Stimulated activated naive CD8-positive, alpha-beta T cell treated with anti-CD3 and anti-CD28 coated beads, Interleukin-15, amount 100 ng/mL, for 72 hours (primary cell): ENCODE data around the gene TBC1D10A.

Experiments
- ATAC-seq: fragments of 150-1000 bp; cut with Tn5 transposase; 2 replicates; pipeline ENCODE4 v1.10.0; 2021; ENCODE audit warnings: mild to moderate bottlenecking, moderate library complexity
- DNase-seq, 2 donors: peaks; one replicate each; pipeline ENCODE4 v3.0.0; 2021 to 2022
- H3K27ac Mint-ChIP-seq, 2 donors: one replicate each; pipeline ENCODE4 v1.8.0; 2022; ENCODE audit warnings: mild to moderate bottlenecking in 2 of 2, mixed read lengths in 2 of 2, moderate library complexity in 2 of 2
- H3K27me3 Mint-ChIP-seq: one replicate; pipeline ENCODE4 v1.8.0; 2022; ENCODE audit warnings: mixed read lengths
- H3K4me1 Mint-ChIP-seq: one replicate; pipeline ENCODE4 v1.8.0; 2022; ENCODE audit warnings: mild to moderate bottlenecking, mixed read lengths
- H3K4me3 Mint-ChIP-seq, 2 donors: one replicate each; pipeline ENCODE4 v1.8.0; 2022; ENCODE audit warnings: mild to moderate bottlenecking in 2 of 2, mixed read lengths in 2 of 2, moderate library complexity in 1 of 2
- H3K9me3 Mint-ChIP-seq, 2 donors: one replicate each; pipeline ENCODE4 v1.8.0; 2022; ENCODE audit warnings: mixed read lengths in 2 of 2

Gene TBC1D10A

DNA sequence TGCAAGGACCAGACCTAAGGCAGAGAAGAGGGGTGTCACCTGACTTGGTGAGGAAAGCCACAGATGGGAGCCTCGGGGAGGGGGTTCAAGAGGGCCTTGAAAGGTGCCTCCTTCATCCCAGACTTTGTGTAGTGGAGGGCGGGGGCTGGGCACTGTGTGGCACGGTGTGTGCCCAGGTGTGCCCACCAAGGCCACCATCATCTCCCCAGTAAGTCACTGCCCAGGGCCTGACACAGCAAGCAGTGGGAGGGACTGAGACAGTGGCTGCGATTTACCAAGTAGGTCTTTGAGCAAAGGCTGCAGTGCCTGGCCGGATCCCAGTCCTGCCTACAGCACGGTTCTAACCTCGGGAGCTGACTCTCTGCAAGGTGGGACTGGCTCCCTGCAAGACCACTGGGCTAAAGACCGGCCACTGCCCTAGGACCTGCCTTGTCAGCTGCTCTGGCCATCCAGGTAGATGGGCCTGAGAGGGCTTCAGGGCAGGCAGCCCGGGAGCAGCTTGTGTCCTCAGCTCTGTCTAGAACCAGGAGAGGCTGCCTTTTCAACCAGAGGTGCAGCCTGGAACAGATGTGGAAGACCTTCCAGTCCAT is 61.5 kb downstream of the TBC1D10A start:
- DNase-seq (peak; percentile 15 to 29), ATAC-seq (no peak)
- H3K9me3 Mint-ChIP-seq, result no peaks in the 10 kb centered on the region
- peak overlapping the region; percentile 85 to 100 for H3K4me3 Mint-ChIP-seq
- peaks cover 85% of the 10 kb centered on the region for H3K4me1 Mint-ChIP-seq
- no peaks in the 10 kb centered on the region for H3K27me3 Mint-ChIP-seq
- peak overlapping the region; percentile 97 to 98 for H3K27ac Mint-ChIP-seq

DNA sequence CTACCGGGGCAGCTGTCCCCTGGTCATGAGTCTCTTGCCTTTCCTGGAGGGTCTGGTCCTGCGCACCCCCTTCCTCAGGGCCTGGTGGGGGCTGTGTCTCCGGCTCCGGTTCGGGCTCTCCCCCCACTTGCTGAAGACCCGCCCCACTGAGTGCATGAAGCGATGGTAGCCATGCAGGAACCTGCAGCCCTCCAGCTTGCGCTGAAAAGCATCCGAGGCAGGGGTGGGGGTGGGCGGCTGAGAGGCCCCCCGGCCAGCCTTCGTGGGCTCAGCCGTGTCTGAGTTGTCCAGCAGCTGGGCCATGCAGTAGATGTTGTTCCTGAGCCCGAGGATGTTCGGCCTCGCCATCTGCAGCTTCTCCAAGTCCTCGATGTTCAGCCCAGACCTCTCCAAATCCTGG is 62.9 kb downstream of the TBC1D10A start:
- Mint-ChIP-seq H3K9me3 (no peaks in the 10 kb centered on the region), H3K4me1 (peaks cover 76% of the 10 kb centered on the region), H3K27me3 (no peaks in the 10 kb centered on the region), H3K27ac (no peak overlapping the region), H3K4me3 (peak overlapping the region; percentile 85 to 100)
- no peak for ATAC-seq
- no peak for DNase-seq

DNA sequence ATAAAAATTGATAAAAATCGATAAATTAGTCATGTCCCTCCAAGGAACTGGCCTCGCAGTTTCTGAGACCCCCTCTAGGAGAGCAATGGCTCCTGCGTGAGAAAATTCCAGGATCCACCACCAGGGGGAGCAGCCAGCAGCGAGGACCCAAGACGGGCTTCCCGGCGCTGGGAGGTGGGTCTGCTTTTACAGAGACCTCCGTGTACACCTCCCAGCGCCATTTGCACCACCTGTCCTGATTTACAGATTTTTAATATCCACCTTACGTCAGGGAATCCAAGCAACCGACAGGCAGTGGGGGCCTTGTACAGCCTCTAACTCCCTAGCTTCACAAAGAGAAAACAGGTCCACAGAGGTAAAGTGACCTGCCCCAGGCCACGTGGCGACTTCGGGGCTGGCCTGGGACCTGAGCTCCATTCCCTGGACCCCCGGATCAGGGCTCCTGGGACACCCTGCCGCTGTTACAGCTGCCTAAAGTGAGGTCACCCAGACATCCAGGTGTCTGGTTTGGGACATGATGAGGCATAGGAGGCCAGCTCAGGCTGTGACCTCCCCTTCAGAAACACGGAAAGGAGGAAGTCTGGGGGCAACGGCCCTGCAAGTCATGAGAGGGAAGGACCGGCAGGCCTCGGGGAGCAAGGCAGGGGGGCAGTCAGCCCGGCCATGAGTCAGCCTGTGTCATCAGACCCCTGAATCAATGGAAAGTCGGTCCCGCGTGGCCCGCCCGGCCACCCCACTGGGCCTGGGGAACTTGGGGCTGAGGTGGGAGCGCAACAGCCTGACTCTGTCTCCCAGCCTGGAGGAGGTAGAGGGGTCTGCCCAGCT is 63.6 kb downstream of the TBC1D10A start:
- ATAC-seq (no peak), DNase-seq (peak; percentile 77 to 81)
- Mint-ChIP-seq H3K4me1 (peaks cover 73% of the 10 kb centered on the region), H3K4me3 (peak overlapping the region; percentile 85 to 100), H3K27me3 (no peaks in the 10 kb centered on the region), H3K9me3 (no peaks in the 10 kb centered on the region), H3K27ac (peak overlapping the region; percentile 78 to 94)

DNA sequence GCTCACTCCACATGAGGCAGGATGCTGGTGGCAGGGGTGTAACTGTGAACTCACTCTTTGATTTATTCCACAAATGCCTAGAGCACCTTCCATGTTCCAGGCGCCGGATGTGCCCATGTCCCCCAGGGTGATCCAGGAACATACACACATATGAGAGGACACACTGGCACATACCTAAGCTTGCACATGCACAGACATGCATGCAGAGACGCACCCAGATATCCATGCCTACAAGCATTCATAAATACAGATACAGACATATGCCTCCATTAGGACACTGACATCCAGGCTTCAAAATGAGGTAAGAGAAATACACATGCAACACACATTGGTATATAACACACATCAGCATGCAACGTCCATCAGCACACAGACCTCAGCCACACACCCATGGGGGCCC is 64.6 kb downstream of the TBC1D10A start:
- ATAC-seq (no peak), DNase-seq (no peak)
- H3K9me3 Mint-ChIP-seq, result no peaks in the 10 kb centered on the region
- H3K27me3 Mint-ChIP-seq, result peaks cover 3% of the 10 kb centered on the region
- peak overlapping the region in 1 of 2 donors; percentile 23 for H3K27ac Mint-ChIP-seq
- peak overlapping the region; percentile 55 to 85 for H3K4me3 Mint-ChIP-seq
- H3K4me1 Mint-ChIP-seq, result peaks cover 69% of the 10 kb centered on the region

DNA sequence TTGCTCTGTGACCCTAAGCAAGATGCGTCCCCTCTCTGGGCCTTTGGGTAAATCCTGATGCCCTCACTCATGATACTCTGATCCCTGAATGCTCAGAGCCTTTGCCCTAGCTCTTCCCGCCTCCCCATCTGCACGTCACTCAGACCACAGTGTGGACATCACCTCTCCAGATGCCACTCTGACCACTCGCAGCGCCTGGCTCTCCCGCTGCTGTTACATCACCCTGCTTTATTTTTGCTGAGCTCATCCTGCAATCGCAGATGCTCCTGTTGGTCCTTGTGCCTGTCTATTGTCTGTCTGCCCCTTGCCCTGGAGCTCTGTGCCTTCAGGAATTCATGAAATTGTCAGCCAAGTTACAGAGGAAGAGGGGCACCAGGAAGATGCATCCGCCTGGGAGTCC is 65.6 kb downstream of the TBC1D10A start:
- DNase-seq (peak in 1 of 2 donors; percentile 14), ATAC-seq (no peak)
- Mint-ChIP-seq H3K27me3 (peaks cover 8% of the 10 kb centered on the region), H3K4me3 (peak overlapping the region in 1 of 2 donors; percentile 9), H3K4me1 (peaks cover 73% of the 10 kb centered on the region), H3K27ac (no peak overlapping the region), H3K9me3 (no peaks in the 10 kb centered on the region)

DNA sequence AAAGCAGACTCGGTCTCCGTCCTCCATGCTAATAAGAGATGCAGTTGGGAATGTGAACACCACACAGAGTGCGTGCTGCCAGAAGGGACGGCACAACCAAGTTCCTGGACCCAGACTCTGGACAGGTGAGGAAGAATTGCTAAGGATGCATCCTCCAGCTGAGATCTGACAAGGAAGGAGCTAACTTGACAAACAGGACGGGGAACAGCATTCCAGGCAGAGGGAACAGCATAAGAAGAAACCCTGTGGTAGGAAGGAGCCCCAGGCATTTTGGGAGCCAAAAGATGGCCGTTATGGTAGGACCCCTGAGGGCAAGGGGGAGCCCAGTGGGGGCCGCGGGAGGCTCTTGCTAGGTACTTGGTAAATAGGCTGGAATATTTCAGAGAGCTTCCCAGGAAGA is 66.1 kb downstream of the TBC1D10A start:
- DNase-seq (no peak), ATAC-seq (no peak)
- Mint-ChIP-seq H3K4me1 (peaks cover 75% of the 10 kb centered on the region), H3K9me3 (no peaks in the 10 kb centered on the region), H3K4me3 (no peak overlapping the region), H3K27ac (no peak overlapping the region), H3K27me3 (peaks cover 8% of the 10 kb centered on the region)

DNA sequence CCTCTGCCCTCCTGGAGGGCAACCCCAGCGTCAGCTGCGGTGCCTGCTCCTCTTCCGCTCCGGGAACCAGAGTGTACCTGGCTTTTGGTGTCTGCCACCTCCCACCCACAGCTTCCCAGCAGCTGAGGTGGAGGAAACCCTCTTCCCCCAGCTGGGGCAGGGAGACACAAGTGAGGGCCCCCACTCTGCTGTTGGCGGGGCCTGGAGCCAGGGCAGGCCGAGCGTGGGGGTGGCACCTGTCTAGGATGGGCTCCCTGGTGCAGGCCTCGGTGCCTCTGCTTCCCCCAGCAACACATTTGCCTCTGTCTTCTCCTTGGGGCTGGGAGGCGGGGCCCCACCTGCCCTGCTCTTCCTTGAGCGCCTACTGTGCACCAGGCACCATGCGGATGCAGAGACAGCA is 66.5 kb downstream of the TBC1D10A start:
- no peak overlapping the region for H3K4me3 Mint-ChIP-seq
- peaks cover 75% of the 10 kb centered on the region for H3K4me1 Mint-ChIP-seq
- DNase-seq, result no peak
- H3K9me3 Mint-ChIP-seq, result no peaks in the 10 kb centered on the region
- H3K27me3 Mint-ChIP-seq, result peaks cover 8% of the 10 kb centered on the region
- H3K27ac Mint-ChIP-seq, result no peak overlapping the region
- ATAC-seq, result no peak

DNA sequence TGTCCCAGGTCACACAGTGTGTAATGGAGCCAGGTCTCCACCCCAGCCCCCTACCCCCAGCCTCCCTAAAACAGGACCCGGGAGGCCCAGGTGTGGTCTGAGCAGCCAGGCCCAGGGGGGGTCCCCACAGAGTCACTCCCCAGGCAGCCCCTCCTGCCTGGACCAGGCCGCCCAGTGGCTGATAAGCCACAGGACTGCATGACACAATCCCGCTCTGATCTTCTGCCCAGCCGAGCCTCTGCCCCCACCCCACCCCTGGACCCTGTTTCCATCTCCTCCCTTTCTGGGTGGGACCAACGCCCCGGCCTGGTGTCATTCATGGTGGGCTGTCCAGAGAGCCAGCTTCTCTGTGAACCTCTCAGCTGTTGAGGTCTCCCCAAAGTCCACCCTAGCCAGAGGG is 72.4 kb downstream of the TBC1D10A start:
- no peaks in the 10 kb centered on the region for H3K9me3 Mint-ChIP-seq
- H3K27ac Mint-ChIP-seq, result peak overlapping the region in 1 of 2 donors; percentile 43
- peaks cover 76% of the 10 kb centered on the region for H3K4me1 Mint-ChIP-seq
- DNase-seq (no peak), ATAC-seq (no peak)
- no peak overlapping the region for H3K4me3 Mint-ChIP-seq
- H3K27me3 Mint-ChIP-seq, result peaks cover 8% of the 10 kb centered on the region

DNA sequence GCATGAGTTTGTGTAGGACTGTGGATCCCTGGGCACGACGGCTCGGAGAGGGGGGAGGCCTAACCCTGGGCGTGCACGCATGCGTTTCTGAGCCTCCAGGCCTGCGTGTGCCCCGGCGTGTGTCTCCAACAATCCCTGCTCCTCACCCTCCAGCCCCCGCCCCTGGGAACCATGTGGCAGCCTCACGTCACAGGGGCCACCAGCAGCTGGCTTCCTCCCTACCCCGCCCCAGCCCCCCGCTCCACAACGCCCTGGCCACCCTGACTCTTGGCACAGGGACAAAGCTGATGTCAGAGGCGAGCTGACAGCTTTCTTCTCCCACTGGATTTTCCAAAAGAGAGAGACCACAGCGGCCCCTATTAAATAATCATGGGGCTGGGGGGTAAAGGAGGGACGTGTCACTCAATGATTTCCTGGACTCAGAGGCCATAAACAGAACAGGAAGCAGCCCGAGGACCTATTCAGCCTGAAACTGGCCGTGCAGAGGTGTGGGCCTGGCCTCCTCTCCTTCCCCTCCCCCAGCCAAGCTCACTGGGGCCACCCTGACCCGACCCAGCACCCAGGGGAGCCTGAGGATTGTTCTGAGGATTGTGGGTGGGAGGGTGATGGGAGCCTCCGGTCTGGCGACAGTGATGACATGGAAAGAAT is 73.4 kb downstream of the TBC1D10A start:
- DNase-seq (no peak), ATAC-seq (no peak)
- Mint-ChIP-seq H3K27ac (peak overlapping the region in 1 of 2 donors; percentile 10), H3K9me3 (no peaks in the 10 kb centered on the region), H3K27me3 (peaks cover 8% of the 10 kb centered on the region), H3K4me1 (peaks cover 83% of the 10 kb centered on the region), H3K4me3 (peak overlapping the region in 1 of 2 donors; percentile 13)

DNA sequence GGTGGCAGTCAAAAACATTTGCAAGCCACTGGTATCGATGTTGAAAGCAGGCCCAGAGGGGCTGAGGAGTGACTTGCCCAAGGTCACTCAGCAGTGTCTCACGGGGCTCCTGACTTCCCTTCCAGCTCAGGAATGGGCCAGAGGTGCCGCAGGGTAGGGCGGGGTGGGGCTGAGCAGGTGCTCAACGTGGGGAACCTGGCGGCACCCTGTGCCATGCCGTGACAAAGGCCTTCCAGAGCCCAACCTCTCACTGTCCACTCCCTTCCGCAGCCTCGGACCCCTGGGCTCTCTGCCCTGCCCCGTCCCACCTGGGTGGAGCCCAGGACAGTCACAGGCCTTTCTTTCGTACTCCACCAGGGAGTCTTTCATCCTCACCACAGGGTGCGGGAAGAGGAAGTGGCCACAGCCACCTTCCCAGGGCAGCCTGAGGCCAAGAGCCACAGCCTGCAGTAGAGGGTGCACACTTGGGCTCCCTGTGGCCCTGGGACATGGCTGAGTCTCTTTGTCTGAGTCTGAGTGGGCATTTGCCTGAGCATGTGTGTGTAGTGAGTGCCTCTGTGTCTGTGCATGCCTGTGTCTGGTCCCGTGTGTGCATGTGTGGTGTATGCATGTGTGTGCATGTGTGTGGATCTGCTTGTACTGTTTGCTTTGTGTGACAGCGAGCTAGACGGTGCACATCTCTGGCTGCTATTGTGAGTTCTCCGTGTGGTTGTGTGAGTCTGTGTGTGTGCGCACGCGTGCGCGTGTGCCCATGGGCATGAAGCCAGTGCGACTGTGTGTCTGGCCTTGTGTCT is 74.1 kb downstream of the TBC1D10A start:
- peaks cover 84% of the 10 kb centered on the region for H3K4me1 Mint-ChIP-seq
- no peaks in the 10 kb centered on the region for H3K9me3 Mint-ChIP-seq
- DNase-seq (no peak), ATAC-seq (no peak)
- H3K27me3 Mint-ChIP-seq, result peaks cover 8% of the 10 kb centered on the region
- H3K27ac Mint-ChIP-seq, result peak overlapping the region in 1 of 2 donors; percentile 31
- peak overlapping the region in 1 of 2 donors; percentile 1 for H3K4me3 Mint-ChIP-seq

DNA sequence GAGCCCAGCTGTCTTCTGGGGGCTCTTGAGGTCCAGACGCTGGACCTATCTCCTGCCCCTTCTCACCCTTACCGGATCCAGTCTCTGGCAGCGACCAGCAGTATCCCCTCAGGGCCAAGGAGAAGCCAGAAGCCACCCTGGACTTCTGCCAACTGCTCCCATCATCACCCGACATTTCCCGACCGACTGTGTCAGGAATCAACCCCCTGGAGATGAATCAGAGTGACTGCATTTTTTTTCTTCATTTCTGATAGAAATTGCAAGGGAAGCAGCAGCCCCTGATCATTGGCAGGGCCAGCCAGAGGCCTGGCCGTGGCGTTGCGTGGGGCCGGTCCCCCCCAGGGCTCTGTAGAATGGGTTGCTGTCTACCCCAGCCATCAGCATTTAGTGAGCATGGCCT is 75.0 kb downstream of the TBC1D10A start:
- H3K4me3 Mint-ChIP-seq, result peak overlapping the region in 1 of 2 donors; percentile 27
- H3K9me3 Mint-ChIP-seq, result no peaks in the 10 kb centered on the region
- peaks cover 2% of the 10 kb centered on the region for H3K27me3 Mint-ChIP-seq
- H3K27ac Mint-ChIP-seq, result no peak overlapping the region
- DNase-seq, result no peak
- H3K4me1 Mint-ChIP-seq, result peaks cover 88% of the 10 kb centered on the region
- no peak for ATAC-seq

DNA sequence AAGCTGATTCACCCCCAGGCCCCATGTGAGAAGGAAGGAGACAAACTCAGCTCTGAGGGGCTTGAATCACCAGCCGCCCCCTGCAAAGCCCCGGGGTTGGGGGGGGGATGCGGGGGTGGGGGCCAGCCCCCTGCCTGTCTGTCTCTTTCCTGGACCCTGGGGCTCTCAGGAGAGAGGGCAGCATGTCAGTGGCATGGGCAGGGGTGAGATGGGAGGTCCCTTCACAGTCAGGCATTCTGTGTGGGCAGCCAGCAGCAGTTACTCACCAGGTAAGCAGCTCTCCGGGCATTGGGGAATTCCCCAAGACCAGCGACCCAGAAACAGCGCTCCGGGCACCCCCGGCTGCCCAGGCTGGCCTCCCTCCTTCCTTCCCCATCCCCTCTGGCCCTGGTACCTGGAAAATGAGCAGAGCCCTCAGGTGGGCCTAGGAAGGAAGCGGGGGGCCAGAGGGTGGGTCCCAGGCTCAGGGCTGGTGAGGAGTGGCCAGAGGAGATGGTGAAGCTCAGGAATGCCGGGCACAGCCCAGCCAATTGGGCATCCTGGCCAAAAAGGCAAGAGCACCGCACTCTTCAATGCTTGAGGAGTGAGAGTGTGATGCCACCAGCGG is 76.0 kb downstream of the TBC1D10A start:
- ATAC-seq (peak; percentile 47), DNase-seq (peak in 1 of 2 donors; percentile 57)
- Mint-ChIP-seq H3K27ac (peak overlapping the region; percentile 21 to 49), H3K9me3 (no peaks in the 10 kb centered on the region), H3K4me1 (peaks cover 87% of the 10 kb centered on the region), H3K27me3 (no peaks in the 10 kb centered on the region), H3K4me3 (peak overlapping the region; percentile 55)

DNA sequence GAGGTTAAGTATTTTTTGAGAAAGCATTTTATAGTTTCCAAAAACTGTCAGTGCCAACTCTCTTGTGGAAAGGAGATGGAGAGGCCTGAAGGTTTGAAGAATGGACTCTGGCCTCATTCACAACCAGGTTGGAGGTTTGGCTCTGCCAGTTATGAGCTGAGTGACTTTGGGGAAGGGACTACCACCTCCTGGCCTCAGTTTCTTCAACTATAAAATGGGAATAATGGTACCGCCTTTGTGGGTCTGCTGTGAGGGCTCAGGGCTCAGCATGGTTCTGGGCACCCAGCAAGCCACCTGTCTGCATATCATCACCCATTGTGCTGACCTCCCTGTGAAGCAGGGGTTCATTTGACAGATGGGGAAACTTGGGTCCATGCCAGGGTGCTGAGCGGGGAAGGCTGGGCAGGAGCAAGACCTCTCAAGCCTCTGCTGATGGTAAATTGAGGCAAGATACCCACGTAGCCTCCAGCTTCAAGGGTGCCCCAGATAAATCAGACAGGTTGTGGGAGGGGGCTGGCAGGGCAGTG is 76.6 kb downstream of the TBC1D10A start:
- H3K4me3 Mint-ChIP-seq, result peak overlapping the region in 1 of 2 donors; percentile 41
- no peaks in the 10 kb centered on the region for H3K27me3 Mint-ChIP-seq
- ATAC-seq, result no peak
- peak overlapping the region; percentile 75 to 80 for H3K27ac Mint-ChIP-seq
- H3K4me1 Mint-ChIP-seq, result peaks cover 87% of the 10 kb centered on the region
- H3K9me3 Mint-ChIP-seq, result no peaks in the 10 kb centered on the region
- no peak for DNase-seq

DNA sequence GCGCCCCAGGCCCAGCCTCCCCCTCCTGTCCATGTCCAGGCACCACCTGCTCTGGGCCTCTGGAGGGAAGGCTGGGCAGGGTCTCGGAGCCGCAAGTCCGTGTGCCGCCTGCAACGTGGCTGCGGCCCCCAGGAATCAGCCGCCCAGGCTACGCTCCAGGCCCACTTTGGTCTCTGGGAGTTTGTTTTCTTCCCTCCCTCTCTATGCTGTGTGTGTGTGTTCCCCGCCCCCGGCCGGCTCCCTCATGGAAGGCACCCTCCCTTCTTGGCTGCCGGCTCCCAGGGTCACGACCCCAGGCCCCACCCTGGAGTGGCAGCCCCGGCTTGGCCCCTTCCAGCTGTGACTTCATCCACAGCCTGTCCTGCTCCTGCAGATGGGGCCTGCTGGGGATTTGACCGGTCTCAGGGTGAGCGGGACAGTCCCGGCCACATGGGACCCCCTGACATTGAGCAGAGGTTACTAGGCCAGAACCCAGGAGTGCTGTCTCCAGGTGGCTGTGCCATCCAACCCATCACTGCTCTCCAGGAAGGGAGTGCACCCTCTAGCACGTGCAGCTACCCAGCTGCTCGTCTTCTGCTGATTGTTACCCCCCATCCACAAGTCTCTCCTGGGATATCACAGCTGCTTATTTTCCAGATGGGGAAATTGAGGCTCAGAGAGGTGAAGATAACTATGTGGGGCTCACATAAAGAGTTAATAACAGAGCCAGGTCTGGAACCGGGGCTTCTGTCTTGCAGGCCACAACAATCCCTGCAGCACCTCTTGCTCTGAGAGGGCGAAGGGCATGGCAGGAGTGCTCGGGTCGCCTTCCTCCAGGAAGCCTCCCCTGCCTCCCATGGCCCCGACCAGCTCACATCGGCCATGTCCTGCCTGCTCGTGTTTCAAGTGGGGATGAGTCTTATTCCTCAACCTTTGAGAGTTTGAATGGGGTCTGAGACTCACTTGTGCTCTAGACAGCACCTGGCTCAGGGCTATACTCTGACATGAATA is 77.4 kb downstream of the TBC1D10A start:
- Mint-ChIP-seq H3K9me3 (no peaks in the 10 kb centered on the region), H3K4me1 (peaks cover 94% of the 10 kb centered on the region), H3K4me3 (peak overlapping the region; percentile 32 to 96), H3K27me3 (no peaks in the 10 kb centered on the region), H3K27ac (peak overlapping the region; percentile 75 to 80)
- ATAC-seq (no peak), DNase-seq (no peak)
